ENCODE results near the gene SYCP2.
"Not testable (repeated sequence)": the region's sequence is repeated elsewhere in the genome, so short reads cannot be mapped to it uniquely, and the experiment has no call there.

The SYCP2 gene

GRCh38 chr20:59890035-59890434, 43.4 kb downstream of the SYCP2 start:
- DNase-seq: not testable (repeated sequence)

- DNase-seq: no peak
Measured at GRCh38 chr20:59888050-59888449, 45.4 kb downstream of the SYCP2 start.

- DNase-seq: no peak
Measured at GRCh38 chr20:59884494-59884893, 48.9 kb downstream of the SYCP2 start.

DNA sequence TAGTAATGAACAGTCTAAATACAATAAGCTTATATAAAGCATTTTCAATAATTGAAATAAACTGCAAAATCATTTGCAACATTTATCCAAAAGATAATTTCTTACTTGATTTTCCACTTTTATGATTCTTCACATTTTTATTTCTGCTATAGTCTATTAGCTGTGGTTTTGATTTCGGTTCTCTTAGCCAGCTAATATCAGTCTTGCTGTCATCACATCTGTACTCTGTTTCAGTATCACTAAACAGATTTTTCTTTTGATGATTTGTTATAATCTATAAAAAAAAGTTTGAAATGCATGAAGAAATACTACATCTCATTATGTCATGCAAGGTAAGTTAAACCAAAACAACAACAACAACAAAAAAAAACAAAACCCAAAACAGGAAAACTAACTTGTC, 53.2 kb downstream of the SYCP2 start:
- DNase-seq: no peak

DNA sequence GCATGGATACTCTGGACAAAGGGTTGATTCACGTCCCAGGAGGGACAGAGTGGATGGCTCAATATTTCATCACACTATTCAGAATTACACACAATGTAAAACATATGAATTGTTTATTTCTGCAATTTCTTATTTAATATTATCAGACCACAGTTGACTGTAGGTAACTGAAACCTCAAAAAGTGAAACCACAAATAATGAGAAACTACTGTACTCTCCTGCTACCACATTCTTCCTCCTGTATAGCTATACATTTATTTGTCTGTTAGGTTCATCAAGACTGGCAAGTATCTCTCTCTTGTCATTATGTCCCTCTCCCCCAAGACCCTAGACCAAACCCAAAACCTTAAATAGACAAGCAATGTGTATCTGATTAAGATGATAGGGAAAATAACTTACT, 60.0 kb downstream of the SYCP2 start:
- no peak for DNase-seq

GRCh38 chr20:59871096-59871495, 62.3 kb downstream of the SYCP2 start:
- no peak for DNase-seq

DNA sequence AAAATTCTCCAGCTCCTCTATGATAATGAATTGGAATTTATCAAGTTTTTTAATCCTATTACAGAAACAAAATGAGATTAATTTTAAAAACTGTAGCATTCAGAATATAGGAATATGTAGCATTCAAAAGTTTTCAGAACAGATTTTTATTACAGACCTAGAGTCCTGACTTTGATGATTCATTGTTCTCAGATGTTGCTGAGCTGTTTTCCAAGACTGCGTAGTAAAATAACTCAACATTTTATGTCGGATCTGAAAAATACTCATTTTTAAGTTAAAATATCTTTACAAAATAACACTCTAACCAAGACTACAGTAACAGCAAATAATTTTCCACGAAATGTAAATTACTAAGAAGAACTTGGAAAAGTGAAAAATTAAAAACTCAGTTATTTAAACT, 67.1 kb downstream of the SYCP2 start:
- DNase-seq: no peak

- peak; percentile 31 for DNase-seq
Measured at GRCh38 chr20:59864726-59865125, 68.7 kb downstream of the SYCP2 start.

- no peak for DNase-seq
Measured at GRCh38 chr20:59863058-59863457, 70.4 kb downstream of the SYCP2 start.

GRCh38 chr20:59861401-59861800, 72.0 kb downstream of the SYCP2 start:
- DNase-seq: no peak

GRCh38 chr20:59858425-59858824, 75.0 kb downstream of the SYCP2 start:
- DNase-seq: no peak

DNA sequence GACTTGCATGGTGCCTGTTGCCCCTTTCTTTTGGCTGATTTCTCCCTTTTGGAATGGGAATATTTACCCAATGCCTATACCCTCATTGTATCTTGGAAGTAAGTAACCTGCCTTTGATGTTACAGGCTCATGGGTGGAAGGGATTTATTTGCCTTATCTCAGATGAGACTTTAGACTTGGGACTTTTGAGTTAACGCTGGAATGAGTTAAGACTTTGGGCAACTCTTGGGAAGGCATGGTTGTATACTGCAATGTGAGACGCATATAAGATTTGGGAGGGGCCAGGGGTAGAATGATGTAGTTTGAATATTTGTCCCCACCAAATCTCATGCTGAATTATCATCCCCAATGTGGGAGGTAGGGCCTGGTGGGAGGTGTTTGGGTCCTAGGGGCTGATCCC, 75.5 kb downstream of the SYCP2 start:
- no peak for DNase-seq

GRCh38 chr20:59856941-59857340, 76.5 kb downstream of the SYCP2 start:
- DNase-seq: not testable (repeated sequence)

DNA sequence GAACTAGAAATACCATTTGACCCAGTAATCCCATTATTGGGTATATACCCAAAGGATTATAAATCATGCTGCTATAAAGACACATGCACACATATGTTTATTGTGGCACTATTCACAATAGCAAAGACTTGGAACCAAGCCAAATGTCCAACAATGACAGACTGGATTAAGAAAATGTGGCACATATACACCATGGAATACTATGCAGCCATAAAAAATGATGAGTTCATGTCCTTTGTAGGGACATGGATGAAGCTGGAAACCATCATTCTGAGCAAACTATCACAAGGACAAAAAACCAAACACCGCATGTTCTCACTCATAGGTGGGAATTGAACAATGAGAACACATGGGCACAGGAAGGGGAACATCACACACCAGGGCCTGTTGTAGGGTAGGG, 76.9 kb downstream of the SYCP2 start:
- DNase-seq: not testable (repeated sequence)

- DNase-seq: peak; percentile 61
Measured at GRCh38 chr20:59850018-59850641, 83.3 kb downstream of the SYCP2 start.

DNA sequence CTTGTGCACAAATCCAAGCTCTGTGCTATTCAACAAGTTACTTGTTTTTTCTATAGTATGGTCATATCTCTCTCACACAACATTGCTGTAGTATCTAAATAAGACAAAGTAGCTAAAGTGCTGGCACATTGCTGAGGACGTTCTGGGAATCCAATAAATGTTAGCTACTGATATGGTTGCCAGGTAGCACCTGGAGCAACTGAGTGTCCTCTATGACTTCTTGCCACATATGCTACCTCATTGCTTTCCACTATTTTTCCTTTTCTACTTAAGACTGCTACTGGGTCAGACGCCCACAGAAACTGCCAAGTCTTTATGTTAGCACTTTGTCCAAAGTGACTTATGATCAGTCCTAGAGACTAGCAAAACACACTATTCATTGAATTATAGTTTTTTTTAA, 85.3 kb downstream of the SYCP2 start:
- no peak for DNase-seq

GRCh38 chr20:59845472-59845871, 88.0 kb downstream of the SYCP2 start:
- no peak for DNase-seq

DNA sequence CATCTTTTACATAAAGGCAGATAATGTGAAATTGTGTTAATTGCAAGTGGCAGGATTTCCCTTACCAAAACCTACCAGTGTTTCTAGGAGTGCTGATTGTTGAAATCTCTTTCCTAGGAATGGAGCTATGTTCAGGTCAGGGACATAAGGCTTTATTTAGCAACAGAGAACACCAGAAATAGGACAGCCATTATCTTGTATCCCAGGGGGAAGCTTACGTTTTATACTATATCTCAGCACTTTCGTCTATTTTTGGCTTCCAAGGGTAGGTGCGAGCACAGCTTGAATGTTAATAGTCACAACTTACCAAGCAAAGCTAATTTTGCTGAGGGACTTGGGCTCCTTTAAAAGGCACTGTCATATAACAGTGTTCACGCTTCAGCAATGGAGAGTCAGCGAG, 94.0 kb downstream of the SYCP2 start:
- DNase-seq: no peak

GRCh38 chr20:59837623-59838394, 95.6 kb downstream of the SYCP2 start:
- DNase-seq: no peak

DNA sequence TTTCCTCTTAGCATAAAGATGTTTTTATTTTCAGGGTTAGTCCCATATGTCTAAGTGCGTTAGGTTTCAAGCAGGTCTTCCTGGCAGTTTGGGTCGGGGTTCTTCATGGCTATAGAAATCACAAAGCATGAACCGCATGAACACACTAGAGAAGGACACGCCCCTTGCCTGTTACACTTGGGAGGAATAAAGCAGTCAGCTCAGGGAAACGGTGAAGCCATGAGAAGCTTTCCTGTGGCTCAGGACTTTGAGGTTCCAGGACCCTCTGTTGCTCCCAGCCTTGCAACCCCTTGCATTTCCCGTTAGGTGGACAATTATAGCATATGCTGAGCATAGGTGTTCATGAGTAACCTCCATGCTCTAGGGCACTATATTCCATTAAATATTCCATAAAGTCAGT, 96.7 kb downstream of the SYCP2 start:
- DNase-seq: peak; percentile 32

GRCh38 chr20:59835448-59836395, 97.7 kb downstream of the SYCP2 start:
- DNase-seq: peak; percentile 77

DNA sequence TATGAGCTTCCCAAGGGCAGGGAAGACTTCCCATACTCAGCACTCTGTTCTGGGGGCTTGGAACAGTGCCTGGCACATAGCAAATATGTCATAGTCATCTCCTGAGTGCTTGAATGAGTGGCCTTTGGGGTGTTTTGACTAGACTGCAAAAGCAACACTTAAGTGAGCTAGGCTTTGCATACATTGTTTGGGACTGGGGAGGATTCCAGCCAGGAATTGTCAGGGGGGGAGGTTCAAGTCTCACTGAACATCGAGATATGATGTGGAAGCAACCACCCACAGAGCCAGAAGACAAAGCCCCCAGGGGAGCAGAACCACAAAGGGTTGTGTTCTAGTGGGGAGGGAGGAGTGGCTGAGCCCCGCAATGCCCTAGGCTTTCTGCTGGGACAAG, 98.4 kb downstream of the SYCP2 start:
- no peak for DNase-seq
